Progenitor cell of endocrine pancreas (in vitro differentiated cells): ENCODE data around the gene PLEKHD1. TPM values are rescaled to one million over a fixed set of nuclear protein-coding genes. Genes with fewer than 3 reads are reported as not detected.

Experiments
- DNase-seq: peaks from one replicate; pipeline ENCODE4 v3.0.0; 2021; ENCODE audit warnings: low spot score; ENCODE audit not compliant: unreplicated experiment
- H3K27ac Mint-ChIP-seq: 2 replicates; pipeline ENCODE4 v1.8.0; 2021; ENCODE audit warnings: mild to moderate bottlenecking, moderate library complexity, mixed read lengths
- H3K27me3 Mint-ChIP-seq: 2 replicates; pipeline ENCODE4 v1.8.0; 2021; ENCODE audit warnings: mixed read lengths
- H3K36me3 Mint-ChIP-seq: 2 replicates; pipeline ENCODE4 v1.8.0; 2022; ENCODE audit warnings: mixed read lengths; ENCODE audit not compliant: insufficient read depth
- H3K4me1 Mint-ChIP-seq: 2 replicates; pipeline ENCODE4 v1.8.0; 2021; ENCODE audit warnings: low read depth, mixed read lengths
- H3K4me3 Mint-ChIP-seq: 2 replicates; pipeline ENCODE4 v1.8.0; 2021; ENCODE audit warnings: low read depth, mild to moderate bottlenecking, moderate library complexity, mixed read lengths
- H3K9me3 Mint-ChIP-seq: 2 replicates; pipeline ENCODE4 v1.8.0; 2021; ENCODE audit warnings: low read depth, mixed read lengths
- CTCF ChIP-seq: fragments of 200-600 bp; sonication (generic); IDR thresholded peaks from one replicate; pipeline ENCODE4 v1.5.0; 2021; ENCODE audit warnings: antibody characterized with exemption, mild to moderate bottlenecking; ENCODE audit not compliant: unreplicated experiment
- total RNA-seq: library from RNA; stranded (reverse); gene quantifications from 2 replicates; pipeline ENCODE4 v1.2.1, GENCODE V29; 2021

PLEKHD1 gene
- total RNA-seq, 1 donor from 2014 or later = 1.5 TPM

- DNase-seq = no peak
- H3K27me3 Mint-ChIP-seq = no peaks in the 10 kb centered on the region
- H3K4me1 Mint-ChIP-seq = peaks cover 31% of the 10 kb centered on the region
- no peaks in the 10 kb centered on the region for H3K36me3 Mint-ChIP-seq
- TF ChIP-seq CTCF = no peak
- H3K4me3 Mint-ChIP-seq = no peak overlapping the region
- H3K27ac Mint-ChIP-seq = peak overlapping the region; percentile 87
- H3K9me3 Mint-ChIP-seq = no peaks in the 10 kb centered on the region
These were observed 48.2 kb downstream of the PLEKHD1 start for GRCh38 chr14:69532561-69533340.

- Mint-ChIP-seq H3K4me1 (peaks cover 27% of the 10 kb centered on the region), H3K36me3 (no peaks in the 10 kb centered on the region), H3K27ac (peak overlapping the region; percentile 85), H3K9me3 (no peaks in the 10 kb centered on the region), H3K4me3 (peak overlapping the region; percentile 7), H3K27me3 (no peaks in the 10 kb centered on the region)
- TF ChIP-seq CTCF = peak; percentile 67
- DNase-seq = peak; percentile 34
These were observed 50.8 kb downstream of the PLEKHD1 start for GRCh38 chr14:69535230-69535848.

GRCh38 chr14:69536971-69537370, 52.4 kb downstream of the PLEKHD1 start:
- H3K4me1 Mint-ChIP-seq = peaks cover 15% of the 10 kb centered on the region
- H3K27ac Mint-ChIP-seq = no peak overlapping the region
- no peaks in the 10 kb centered on the region for H3K9me3 Mint-ChIP-seq
- no peaks in the 10 kb centered on the region for H3K36me3 Mint-ChIP-seq
- no peak for TF ChIP-seq CTCF
- no peaks in the 10 kb centered on the region for H3K27me3 Mint-ChIP-seq
- H3K4me3 Mint-ChIP-seq = no peak overlapping the region
- no peak for DNase-seq

GRCh38 chr14:69537900-69538299, 53.4 kb downstream of the PLEKHD1 start:
- no peak for TF ChIP-seq CTCF
- Mint-ChIP-seq H3K27me3 (peaks cover 2% of the 10 kb centered on the region), H3K27ac (no peak overlapping the region), H3K4me1 (peaks cover 8% of the 10 kb centered on the region), H3K36me3 (no peaks in the 10 kb centered on the region), H3K9me3 (no peaks in the 10 kb centered on the region), H3K4me3 (no peak overlapping the region)
- no peak for DNase-seq

GRCh38 chr14:69538766-69539165, 54.2 kb downstream of the PLEKHD1 start:
- H3K27me3 Mint-ChIP-seq = peaks cover 10% of the 10 kb centered on the region
- no peaks in the 10 kb centered on the region for H3K9me3 Mint-ChIP-seq
- no peaks in the 10 kb centered on the region for H3K36me3 Mint-ChIP-seq
- H3K27ac Mint-ChIP-seq = no peak overlapping the region
- H3K4me1 Mint-ChIP-seq = peaks cover 3% of the 10 kb centered on the region
- no peak for TF ChIP-seq CTCF
- DNase-seq = no peak
- H3K4me3 Mint-ChIP-seq = no peak overlapping the region
